A673 (cell line): ENCODE measurements around the gene SLC20A1.

Experiments used
- CTCF ChIP-seq: fragments of 300-800, 200-600 bp; sonication (generic); conservative IDR thresholded peaks from 2 replicates; pipeline ENCODE4 v1.5.1; 2017; ENCODE audit warnings: low read depth, mild to moderate bottlenecking, antibody characterized with exemption, low read length, moderate library complexity, mixed read lengths
- EZH2 ChIP-seq: fragments of 200-600 bp; sonication (generic); IDR thresholded peaks from 2 replicates; pipeline ENCODE4 v1.6.1; 2017; ENCODE audit warnings: borderline replicate concordance, low read depth, mild to moderate bottlenecking, mixed read lengths, antibody characterized with exemption, low read length; ENCODE audit not compliant: poor library complexity, severe bottlenecking

- TF ChIP-seq CTCF (no peak), EZH2 (no peak)
These were observed 38.7 kb downstream of the SLC20A1 start for GRCh38 chr2:112684415-112684775.
